CD4-positive, alpha-beta T cell treated with Interferon gamma for 1 hour (primary cell): ENCODE data around the gene FMN2.
"Not testable (repeated sequence)": the region's sequence is repeated elsewhere in the genome, so short reads cannot be mapped to it uniquely, and the experiment has no call there.

Experiments
- DNase-seq: peaks from one replicate; pipeline ENCODE4 v3.0.0-alpha.2; 2020

The FMN2 gene

DNA sequence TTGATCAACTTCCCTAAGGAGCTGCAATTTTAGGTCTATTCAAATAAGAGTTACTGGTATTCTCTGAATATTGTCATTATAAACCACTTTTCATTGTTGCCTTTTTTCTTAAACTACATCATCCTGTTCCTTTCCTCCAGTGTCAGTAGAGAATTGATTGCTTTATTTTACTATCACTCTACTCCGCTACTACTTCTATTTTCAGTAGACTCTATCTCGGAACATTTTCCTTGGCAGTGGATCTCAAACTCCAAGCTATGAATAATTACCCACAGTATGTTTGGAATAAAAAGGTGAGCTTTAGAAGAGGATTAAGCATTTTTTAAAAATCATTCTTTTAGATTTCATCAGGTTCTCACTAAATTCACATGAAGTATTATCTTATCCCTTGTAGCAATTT is 295.4 kb downstream of the FMN2 start:
- DNase-seq, result no peak

DNA sequence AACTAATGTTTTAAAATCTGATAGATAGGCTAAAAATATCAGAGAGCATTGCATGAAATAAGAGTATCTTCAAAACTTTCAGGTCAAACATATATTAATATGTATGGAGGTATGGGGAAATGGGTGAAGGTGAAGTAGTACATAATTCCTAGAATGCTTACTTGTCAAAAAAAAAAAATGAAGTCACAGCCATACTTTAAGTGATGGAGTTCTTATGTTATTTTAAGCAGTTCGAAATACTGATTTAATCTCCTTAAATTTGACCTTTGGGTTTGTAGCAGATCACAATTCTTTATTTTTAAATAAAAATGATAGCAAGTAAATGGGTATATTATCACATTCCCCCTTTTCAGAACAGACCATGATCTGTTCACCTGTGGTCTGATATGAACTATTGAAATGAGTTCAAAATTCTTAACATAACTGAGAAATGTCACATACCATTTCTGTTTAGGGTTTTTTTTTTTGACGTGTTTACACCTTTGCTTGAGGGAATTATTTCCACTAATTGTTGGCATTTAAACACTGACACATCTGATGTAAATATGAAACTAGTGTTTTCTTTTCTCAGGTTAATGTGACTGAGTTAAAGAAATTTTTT is 300.1 kb downstream of the FMN2 start:
- no peak for DNase-seq

DNA sequence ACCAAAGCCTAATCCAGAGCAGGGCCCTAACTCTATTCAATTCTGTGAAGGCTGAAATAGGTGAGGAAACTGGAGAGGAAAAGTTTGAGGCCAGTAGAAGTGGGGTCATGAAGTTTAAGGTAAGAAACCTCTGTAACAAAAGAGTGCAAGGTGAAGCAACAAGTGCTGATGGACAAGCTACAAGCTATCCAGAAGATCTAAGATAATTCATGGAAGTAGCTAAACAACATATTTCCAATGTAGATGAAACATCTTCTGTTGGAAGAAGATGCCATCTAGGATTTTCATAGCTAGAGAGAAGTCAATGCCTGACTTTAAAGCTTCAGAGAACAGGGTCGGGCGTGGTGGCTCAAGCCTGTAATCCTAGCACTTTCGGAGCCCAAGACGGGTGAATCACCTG is 302.7 kb downstream of the FMN2 start:
- no peak for DNase-seq

DNA sequence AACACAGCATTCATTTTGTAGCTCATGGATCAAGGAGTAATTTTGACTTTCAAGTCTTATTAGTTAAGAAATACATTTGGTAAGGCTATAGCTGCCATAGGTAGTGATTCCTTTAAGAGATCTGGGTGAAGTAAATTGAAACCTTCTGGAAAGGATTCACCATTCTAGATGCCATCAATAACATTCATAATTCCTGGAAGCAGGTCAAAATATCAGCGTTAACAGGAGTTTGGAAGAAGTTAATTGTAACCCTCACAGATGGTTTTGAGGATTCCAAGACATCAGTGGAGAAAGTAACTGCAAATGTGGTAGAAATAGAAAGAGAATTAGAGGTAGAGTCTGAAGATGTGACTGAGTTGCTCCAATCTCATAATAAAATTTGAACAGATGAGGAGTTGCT is 303.7 kb downstream of the FMN2 start:
- DNase-seq, result no peak

DNA sequence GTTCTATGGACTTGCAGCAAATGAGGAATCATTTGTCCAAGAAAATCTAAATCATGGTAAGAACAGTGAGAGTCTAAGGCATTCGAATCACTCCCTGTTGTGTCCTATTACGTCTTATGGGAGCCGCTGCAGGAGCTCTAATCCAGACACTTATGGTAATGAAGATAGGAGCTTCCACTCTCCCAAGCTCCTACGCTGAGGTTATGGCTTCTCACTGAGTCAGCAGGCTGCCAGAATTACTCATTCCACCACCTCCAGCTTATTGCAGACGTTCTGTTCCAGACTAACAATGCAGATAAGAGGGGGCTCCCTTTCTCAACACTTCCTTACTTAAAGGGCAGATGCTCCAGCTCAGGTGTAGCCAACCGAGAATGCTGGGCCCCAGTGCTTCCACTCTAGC is 307.7 kb downstream of the FMN2 start:
- no peak for DNase-seq

DNA sequence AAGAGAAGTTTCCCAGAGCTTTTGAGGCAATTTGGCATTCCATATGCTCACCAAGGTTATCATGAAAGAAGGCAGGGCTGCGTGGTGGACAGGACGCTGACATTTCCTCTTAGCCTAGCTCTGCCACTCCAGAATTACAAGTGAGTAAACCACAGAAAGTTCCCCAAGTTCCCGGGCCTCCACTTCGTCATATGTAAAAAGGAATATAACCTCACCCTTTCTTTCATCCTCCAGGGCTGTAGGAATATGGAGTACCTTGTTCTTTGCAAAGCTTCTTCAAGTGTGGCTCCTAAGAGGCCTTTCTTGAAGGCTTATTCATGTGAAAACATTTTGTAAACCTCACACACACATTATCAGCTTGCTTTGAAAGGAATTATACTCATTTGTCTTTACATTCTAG is 310.0 kb downstream of the FMN2 start:
- no peak for DNase-seq

DNA sequence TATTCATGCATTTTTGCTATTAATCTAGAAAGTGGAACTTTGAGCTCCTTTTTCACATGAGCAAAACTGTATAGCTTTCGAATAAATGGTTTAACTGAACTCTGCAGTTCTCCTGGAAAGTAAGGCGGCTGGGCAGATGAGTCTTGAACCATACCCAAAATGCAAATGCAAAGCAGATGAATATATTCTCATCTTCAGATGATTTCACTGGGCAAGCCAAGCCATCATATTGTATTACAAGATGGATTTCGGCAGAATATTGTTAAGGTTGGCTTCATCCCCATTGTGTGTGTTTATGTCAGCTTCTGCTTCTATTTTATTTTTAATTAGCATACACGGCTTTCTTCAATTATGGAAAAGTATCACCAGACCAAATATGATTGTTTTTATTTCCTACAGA is 310.6 kb downstream of the FMN2 start:
- DNase-seq, result no peak

DNA sequence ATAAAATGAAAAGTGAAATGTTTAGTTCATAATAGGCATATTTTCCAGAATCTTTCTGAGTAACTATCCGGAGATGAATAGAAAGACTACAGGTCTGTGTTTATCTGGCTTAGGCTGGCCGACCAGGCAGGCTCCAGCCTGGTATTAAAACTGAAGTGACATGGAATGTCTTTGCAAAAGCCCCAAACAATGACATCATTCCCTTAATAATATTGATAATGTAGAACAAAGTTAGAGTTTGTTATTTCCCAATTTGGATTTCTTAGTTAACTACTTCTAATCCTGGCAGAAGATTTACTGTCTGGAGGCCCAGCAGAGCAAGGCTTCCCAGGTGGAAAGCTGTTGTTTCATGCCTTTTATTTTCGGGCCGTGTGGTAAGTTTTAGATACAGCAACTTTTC is 312.6 kb downstream of the FMN2 start:
- no peak for DNase-seq

DNA sequence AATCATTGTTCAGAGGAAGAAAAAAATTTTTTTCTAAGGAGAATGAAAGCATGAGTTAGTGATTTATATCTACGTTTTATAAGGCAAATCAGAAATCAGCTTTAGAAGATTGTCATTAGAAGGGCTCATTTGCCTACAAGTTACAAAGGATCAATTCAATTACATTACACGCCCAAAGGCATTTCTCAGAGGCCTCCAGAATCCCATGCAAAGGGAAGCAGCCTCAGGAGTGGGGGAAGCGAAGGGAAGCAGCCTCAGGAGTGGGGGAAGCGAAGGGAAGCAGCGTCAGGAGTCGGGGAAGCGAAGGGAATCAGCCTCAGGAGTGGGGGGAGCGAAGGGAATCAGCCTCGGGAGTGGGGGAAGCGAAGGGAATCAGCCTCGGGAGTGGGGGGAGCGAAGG is 314.1 kb downstream of the FMN2 start:
- DNase-seq, result no peak

DNA sequence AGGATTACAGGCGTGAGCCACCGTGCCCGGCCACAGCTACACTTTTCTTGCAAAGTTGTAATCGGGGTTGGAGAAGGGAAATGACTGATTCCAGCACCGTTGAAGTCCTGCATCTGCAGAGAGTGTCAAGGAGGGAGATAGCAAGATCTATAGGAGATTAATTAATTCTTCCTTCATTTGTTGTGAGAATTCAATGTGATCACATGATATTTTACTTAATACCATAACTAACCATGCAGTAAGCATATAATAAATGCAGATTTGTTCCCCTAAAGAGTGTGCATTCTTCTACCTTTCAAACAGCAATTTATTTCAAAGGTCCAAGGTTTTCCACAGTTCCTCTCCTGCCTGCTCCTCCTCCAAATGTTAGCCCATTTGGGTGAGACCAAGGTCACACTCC is 315.7 kb downstream of the FMN2 start:
- DNase-seq, result no peak

DNA sequence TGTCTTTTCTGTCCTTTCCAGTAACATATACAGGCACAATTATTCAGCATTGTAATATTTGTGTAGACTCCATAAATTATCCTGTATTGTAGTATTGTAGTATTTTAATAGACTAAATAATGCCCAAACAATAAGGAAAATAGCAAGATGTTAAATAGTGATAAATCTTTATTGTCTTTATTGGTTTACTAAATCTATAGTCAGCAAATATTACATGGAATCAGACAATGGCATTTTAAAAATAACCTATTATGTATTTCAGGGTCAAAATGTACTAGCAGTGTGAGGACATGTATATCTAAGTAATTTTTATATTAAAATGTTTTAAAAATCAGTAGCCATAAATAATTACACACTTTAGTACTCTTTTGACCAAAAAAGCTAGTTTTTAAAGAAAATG is 317.9 kb downstream of the FMN2 start:
- no peak for DNase-seq

DNA sequence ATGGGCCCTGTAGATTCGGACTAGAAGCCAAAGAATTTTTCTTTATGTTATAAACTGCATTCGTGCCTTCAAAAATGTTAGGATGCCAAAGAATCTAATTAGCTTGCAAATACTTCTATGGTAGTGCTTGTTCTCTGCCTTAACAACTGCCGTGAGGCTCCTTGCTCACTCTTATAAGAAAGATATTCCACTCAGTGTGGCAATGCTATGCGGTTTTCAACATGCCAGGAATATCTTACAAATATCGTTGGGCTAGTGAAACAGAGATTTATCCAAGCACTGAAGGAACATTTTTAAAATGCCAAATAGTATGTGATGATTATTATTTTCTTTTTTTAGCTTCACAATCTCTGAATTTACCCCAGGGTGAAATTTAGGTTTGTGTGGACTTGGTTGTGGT is 322.0 kb downstream of the FMN2 start:
- DNase-seq, result no peak

DNA sequence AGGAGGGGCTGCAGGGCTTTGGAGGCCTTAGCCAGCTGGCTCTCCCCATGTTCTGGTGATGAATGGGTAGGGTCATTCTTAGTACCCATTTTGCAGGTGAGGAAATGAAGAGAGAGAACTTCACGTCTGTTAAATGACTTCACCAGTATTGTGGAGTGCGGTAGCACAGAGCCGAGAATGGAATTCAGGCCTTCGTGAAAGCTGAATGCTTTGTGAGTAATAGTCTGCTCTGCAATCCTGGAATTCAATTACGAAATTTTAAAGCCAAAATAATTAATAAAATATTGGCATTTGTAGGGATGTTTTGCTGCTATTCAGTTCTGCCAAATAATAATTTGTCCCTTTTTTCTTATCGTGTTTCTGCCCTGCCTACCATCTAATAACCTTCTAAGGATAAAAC is 322.6 kb downstream of the FMN2 start:
- DNase-seq, result no peak

DNA sequence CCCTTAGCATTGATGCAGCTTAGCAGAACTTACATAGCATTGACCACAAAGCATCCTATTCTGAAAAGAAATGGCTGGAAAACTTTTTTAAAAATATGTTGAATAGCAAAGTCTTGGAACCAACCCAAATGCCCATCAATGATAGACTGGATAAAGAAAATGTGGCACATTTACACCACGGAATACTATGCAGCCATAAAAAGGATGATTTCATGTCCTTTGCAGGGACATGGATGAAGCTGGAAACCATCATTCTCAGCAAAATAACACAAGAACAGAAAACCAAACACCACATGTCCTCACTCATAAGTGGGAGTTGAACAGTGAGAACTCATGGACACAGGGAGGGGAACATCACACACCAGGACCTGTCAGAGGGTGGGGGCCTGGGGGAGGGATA is 323.3 kb downstream of the FMN2 start:
- not testable (repeated sequence) for DNase-seq

DNA sequence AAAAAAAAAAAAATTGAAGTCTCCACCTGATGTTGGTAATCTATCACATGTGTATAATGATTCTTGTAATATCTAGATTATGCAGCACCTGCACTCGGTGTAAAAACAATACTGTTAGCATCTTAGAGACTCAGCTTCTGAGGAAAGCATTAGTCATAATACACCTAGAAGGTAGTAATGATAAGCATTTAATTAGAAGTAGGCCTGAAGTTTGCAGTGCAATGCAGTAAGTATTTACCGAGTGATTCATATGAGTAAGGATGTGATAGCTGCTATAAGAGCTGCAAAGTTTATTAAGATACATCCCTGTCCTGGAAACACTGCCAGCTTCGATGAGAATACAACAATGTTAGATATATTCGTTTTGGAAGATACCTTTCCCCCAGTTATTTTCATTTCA is 323.8 kb downstream of the FMN2 start:
- no peak for DNase-seq

DNA sequence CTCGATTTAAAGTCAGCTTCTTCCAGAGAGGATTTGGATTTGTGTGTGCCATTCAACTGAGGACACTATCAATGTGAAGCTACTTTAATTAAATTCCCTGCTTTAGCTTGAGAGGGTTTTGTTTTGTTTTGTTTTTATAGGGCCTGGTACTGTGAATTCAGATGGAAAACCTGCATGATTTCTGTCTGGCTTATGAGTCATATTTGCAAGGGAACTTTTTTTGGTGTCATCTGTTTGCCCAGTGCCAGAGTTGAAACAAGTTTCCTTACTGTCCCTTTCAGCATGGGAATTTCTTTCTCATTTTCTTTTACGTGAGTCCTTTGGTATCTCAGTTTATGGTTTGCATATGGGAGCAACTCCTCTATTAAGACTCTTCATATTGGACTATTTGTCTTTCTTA is 325.6 kb downstream of the FMN2 start:
- no peak for DNase-seq

DNA sequence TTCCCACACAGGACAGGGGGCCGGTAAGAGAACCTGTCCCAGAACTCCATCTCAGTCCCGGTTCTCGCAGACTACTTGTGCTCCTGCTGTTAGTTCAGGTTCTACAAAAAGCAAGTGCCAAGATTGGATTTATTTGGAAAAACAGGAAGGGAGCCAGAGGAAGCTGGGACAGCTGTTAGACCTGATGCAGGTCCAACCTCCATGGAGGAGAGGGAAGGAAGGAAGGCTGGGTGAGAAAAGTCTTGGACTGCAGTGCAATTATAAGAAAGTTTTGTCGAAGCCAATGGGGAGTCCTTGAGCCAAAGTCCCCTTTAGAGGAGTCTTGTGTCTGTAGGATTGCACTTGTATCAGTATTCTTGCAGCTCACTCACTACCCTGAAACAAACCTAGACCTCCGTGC is 329.1 kb downstream of the FMN2 start:
- DNase-seq, result no peak

DNA sequence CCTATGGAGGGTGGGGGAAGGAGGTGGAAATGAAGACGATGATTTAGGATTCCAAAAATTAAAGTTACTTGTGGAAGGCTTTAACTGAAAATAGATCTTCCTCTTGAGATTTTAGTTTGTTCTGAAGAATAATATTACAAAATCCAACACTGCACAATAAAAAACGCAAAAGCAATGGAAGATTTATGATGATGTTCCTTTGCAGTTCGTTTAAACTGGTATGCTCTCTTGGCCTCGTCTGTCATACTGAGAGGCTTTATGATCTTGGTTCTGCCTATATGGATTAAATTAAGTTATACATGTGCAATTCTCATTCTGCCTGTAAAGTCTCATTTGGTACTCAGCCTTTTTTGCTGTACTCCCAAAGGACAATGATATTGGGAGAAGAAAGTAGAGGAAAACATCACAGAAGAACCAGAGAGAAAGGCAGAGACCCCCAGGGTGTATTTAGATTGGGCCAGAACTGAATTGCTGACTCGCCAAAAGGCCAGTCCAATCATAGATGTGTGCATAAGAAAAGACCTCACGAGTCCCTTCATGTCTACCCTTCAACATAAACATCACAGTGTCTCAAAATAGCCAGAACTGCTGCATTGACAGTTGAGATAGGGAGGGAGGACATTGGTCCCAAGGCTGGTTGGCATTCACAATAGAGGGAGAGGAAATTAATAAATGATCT is 331.7 kb downstream of the FMN2 start:
- DNase-seq, result no peak

DNA sequence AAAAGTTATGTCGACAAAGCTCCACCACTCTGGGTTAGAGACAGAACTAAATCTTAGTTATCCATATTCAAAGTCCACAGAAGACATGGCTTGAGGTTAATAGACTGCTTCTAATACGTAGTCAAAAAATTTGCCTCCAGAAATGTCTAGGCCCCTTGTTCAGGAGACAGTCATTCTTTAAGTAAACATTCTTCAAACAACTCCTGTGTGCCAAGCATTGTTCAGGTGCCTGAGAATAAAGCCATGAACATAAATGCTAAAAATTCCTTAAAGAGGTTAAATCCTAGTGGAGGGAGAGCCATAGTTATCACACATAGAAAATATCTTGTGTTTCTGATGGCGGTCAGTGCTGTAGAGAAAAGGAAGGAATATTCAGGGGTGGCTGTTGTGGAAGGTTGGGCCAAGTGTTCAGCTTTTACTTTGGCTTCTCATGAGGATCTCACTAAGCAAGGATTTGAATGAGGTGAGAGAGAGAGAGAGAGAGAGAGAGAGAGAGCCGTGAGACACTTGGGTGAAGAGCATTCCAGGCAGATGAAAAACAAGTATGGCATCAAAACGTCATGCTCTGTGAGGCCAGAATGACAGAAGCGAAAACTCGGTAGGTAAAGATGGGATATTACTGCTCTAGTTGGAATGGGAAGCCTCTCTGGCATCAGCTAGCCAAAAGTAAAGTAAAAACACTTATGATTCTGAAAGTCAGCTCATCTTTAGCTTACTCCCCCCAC is 333.2 kb downstream of the FMN2 start:
- no peak for DNase-seq

DNA sequence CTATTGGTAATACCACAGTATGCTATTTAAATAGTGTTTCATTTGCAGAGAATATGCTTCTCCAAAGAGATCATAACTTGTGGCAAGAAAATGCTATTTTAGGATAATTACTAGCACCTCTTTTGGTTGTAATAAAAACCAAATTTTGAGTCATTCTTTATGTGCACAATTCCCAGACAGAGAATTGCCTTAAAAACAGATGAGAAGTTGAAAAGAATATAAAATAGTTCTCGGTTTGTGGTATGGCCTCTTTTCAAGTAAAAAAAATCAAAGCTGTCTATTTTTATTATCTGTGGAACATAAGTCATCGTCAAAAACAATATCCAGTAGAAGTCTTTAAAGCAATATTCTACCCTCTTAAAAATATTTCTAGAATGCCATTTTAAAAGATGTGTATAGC is 334.4 kb downstream of the FMN2 start:
- no peak for DNase-seq

DNA sequence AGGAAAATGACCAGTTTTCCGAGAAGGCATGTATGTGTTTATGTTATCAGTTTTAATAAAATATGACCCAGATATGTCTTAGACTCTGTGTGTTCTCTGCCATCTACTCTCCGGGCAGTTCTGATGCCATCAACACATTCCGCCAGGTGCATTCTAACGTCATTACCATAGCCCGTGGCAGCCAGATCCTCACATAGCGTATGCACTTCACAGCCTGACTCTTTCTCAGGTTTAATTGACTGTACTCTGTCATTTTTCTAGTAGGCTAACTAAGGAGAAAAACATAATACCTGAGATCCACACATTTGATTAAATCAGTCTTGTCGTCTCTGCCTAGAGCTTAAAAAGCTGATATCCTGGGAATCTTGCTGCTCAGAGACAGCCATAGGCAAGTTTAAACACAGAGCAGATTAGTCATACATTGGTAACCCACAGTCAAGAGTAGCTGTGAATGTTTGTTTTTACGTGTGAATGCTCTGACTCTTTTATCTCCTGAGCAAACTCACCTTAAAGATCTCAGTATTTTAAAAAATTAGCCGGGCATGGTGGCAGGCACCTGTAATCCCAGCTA is 344.4 kb downstream of the FMN2 start:
- no peak for DNase-seq

DNA sequence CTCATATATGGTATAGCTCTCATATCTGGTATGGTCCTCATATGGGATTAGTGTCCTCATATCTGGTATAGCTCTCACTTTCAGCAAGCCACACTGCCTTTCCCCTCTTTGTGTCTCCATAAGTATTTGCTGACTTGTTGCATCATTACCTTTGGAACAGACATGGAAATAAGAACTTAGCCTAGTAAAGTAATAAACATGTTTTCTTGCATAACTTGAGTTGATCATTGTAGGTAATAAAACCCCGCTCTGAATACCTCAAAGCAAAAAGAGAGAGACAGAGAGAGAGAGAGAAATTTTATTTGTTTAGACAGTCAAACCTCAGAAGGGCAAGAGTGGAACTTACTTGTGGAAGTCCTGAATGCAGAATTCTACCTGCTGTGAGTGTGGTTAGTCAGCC is 350.0 kb downstream of the FMN2 start:
- DNase-seq, result no peak

DNA sequence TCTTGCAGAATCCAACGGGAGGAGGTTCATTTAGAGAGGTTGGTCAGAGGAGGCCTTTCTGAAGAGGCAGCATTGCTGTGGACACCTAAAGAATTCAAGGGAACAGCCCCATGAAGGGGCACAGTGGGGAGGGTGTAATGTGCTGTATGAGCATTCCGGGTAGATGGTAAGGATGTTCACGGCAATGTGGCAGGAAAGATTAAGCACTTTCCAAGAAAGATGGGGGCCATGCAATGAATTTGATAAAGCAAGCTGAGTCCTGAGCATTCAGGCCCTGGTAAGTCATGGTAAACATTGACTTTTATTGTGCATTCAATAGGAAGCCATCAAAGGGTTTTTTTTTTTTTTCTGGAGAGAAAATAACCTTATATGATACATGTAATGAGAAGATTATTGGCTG is 353.7 kb downstream of the FMN2 start:
- no peak for DNase-seq

DNA sequence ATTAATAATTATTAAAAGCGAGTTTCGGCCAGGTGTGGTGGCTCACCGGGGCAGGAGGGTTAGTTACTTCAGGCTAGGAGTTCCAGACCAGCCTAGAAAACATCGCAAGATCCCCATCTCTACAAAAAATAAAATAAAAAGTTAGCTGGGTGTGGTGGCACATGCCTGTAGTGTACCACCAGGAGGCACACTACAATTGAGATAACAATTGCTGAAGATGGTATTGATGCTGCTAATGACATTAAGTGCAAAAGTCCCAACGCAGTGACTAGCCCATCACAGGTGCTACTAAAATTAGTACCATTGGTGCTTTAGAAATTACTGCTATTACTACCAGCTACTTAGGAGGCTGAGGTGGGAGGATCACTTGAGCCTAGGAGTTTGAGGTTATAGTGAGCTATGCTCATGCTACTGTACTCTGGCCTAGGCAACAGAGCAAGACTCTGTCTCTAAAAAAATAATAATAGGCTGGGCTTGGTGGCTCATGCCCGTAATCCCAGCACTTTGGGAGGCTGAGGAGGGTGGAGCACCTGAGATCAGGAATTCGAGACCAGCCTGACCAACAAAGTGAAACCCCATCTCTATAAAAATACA is 363.6 kb downstream of the FMN2 start:
- no peak for DNase-seq
